Mesenchymal stem cell (in vitro differentiated cells and primary cell): Measurements from ENCODE around the gene BSND.

Experiments
- DNase-seq: peaks from one replicate; pipeline ENCODE4 v3.0.0-alpha.2; 2013
- H2AFZ ChIP-seq: one replicate; pipeline ENCODE4 v1.6.1; 2013; ENCODE audit warnings: low read depth, mild to moderate bottlenecking, control low read depth, inconsistent platforms, low read length, moderate library complexity
- H2AK5ac ChIP-seq: 2 replicates; pipeline ENCODE4 v1.6.1; 2013; ENCODE audit warnings: low read length, moderate library complexity, mild to moderate bottlenecking, inconsistent platforms; ENCODE audit not compliant: severe bottlenecking
- H2BK120ac ChIP-seq: one replicate; pipeline ENCODE4 v1.6.1; 2013; ENCODE audit warnings: low read depth, mild to moderate bottlenecking, inconsistent platforms, low read length, moderate library complexity
- H2BK12ac ChIP-seq, 2 experiments: one replicate each; pipeline ENCODE4 v1.6.1; 2013; ENCODE audit warnings: inconsistent platforms in 2 of 2, low read length in 2 of 2, mild to moderate bottlenecking in 2 of 2, moderate library complexity in 2 of 2, control low read depth in 1 of 2
- H2BK15ac ChIP-seq: one replicate; pipeline ENCODE4 v1.6.1; 2013; ENCODE audit warnings: mild to moderate bottlenecking, low read depth, inconsistent platforms; ENCODE audit not compliant: poor library complexity, severe bottlenecking
- H2BK5ac ChIP-seq: 2 replicates; pipeline ENCODE4 v1.6.1; 2013; ENCODE audit warnings: low read depth, mild to moderate bottlenecking, low read length, control low read depth, inconsistent platforms; ENCODE audit not compliant: poor library complexity, severe bottlenecking
- H3K14ac ChIP-seq, 2 experiments: one replicate each; pipeline ENCODE4 v1.6.1; 2013; ENCODE audit warnings: inconsistent platforms in 2 of 2, low read length in 2 of 2, control low read depth in 1 of 2, mild to moderate bottlenecking in 1 of 2, moderate library complexity in 1 of 2
- H3K18ac ChIP-seq, 2 experiments: one replicate each; pipeline ENCODE4 v1.6.1; 2013; ENCODE audit warnings: inconsistent platforms in 2 of 2, low read length in 2 of 2, control low read depth in 1 of 2, low read depth in 1 of 2, mild to moderate bottlenecking in 1 of 2
- H3K23ac ChIP-seq, 2 experiments: one replicate each; pipeline ENCODE4 v1.6.1; 2013; ENCODE audit warnings: inconsistent platforms in 2 of 2, low read length in 2 of 2, mild to moderate bottlenecking in 2 of 2, moderate library complexity in 2 of 2, control low read depth in 1 of 2
- H3K27ac ChIP-seq: 2 replicates; pipeline ENCODE4 v1.5.1; 2013; ENCODE audit warnings: mild to moderate bottlenecking, moderate library complexity, low read length, control low read depth, inconsistent platforms; ENCODE audit not compliant: poor library complexity, severe bottlenecking
- H3K27me3 ChIP-seq, 2 experiments: 2 replicates each; pipeline versions ENCODE4 v1.6.1 to v1.7.0; 2013; ENCODE audit warnings: low read length in 2 of 2, mild to moderate bottlenecking in 2 of 2, moderate library complexity in 2 of 2, control low read depth in 1 of 2, inconsistent platforms in 1 of 2; ENCODE audit not compliant: control insufficient read depth in 1 of 2, insufficient read depth in 1 of 2
- H3K36me3 ChIP-seq, 2 experiments: 2 replicates each; pipeline versions ENCODE4 v1.6.1 to v1.7.0; 2013; ENCODE audit warnings: low read length in 2 of 2, control low read depth in 1 of 2, inconsistent platforms in 1 of 2, low read depth in 1 of 2, mild to moderate bottlenecking in 1 of 2; ENCODE audit not compliant: insufficient read depth in 2 of 2, control insufficient read depth in 1 of 2
- H3K4ac ChIP-seq, 2 experiments: one replicate each; pipeline ENCODE4 v1.6.1; 2013; ENCODE audit warnings: inconsistent platforms in 2 of 2, low read length in 2 of 2, mild to moderate bottlenecking in 2 of 2, moderate library complexity in 2 of 2, control low read depth in 1 of 2, low read depth in 1 of 2
- H3K4me1 ChIP-seq: 2 replicates; pipeline ENCODE4 v1.6.1; 2013; ENCODE audit warnings: low read depth, low read length, control low read depth; ENCODE audit not compliant: control insufficient read depth, insufficient read depth
- H3K4me2 ChIP-seq: 2 replicates; pipeline ENCODE4 v1.6.1; 2013; ENCODE audit warnings: low read length, mild to moderate bottlenecking, inconsistent platforms; ENCODE audit not compliant: poor library complexity, severe bottlenecking
- H3K4me3 ChIP-seq, 2 experiments: 2 replicates each; pipeline versions ENCODE4 v1.5.1 to v1.7.0; 2013; ENCODE audit warnings: low read length in 2 of 2, mild to moderate bottlenecking in 2 of 2, control low read depth in 1 of 2, low read depth in 1 of 2; ENCODE audit not compliant: insufficient read depth in 1 of 2
- H3K79me1 ChIP-seq: replicated peaks from 2 replicates; pipeline ENCODE4 v1.6.1; 2013; ENCODE audit warnings: mild to moderate bottlenecking, control low read depth, low read length, inconsistent platforms; ENCODE audit not compliant: poor library complexity, severe bottlenecking
- H3K9ac ChIP-seq: 2 replicates; pipeline ENCODE4 v1.7.0; 2013; ENCODE audit warnings: mild to moderate bottlenecking, low read length, moderate library complexity
- H3K9me3 ChIP-seq: 2 replicates; pipeline ENCODE4 v1.7.0; 2013; ENCODE audit warnings: mild to moderate bottlenecking, low read length; ENCODE audit not compliant: control insufficient read depth
- H4K8ac ChIP-seq: one replicate; pipeline ENCODE4 v1.6.1; 2013; ENCODE audit warnings: inconsistent platforms, mild to moderate bottlenecking, low read length, moderate library complexity
- H4K91ac ChIP-seq: one replicate; pipeline ENCODE4 v1.6.1; 2013; ENCODE audit warnings: mild to moderate bottlenecking, low read length, inconsistent platforms
- WGBS: methylation state at CpG from one replicate; pipeline ENCODE4 v1.1.7; 2013; ENCODE audit warnings: mixed read lengths; 5-methylcytosine and 5-hydroxymethylcytosine counted together

BSND gene

GRCh38 chr1:55006931-55007330, 8.2 kb downstream of the BSND start:
- Histone ChIP-seq H2AK5ac (no peak overlapping the region), H2BK5ac (no peak overlapping the region), H3K4ac (no peak overlapping the region), H3K18ac (no peak overlapping the region), H2BK15ac (peak overlapping the region; percentile 8), H3K14ac (no peak overlapping the region), H3K4me3 (no peak overlapping the region), H3K9me3 (no peaks in the 10 kb centered on the region), H3K4me1 (peaks cover 8% of the 10 kb centered on the region), H3K36me3 (no peaks in the 10 kb centered on the region), H2BK120ac (no peak overlapping the region), H3K4me2 (no peak overlapping the region), H3K23ac (no peak overlapping the region), H3K9ac (no peak overlapping the region), H3K27ac (no peak overlapping the region), H4K91ac (no peak overlapping the region), H4K8ac (no peak overlapping the region), H2BK12ac (no peak overlapping the region), H3K27me3 (peaks cover 0 to 10% of the 10 kb centered on the region in 2 experiments), H3K79me1 (no peaks in the 10 kb centered on the region), H2AFZ (no peak overlapping the region)
- DNase-seq = no peak
- WGBS = 96% methylated on average over 12 of the region's 12 CpGs

- no peak overlapping the region for H3K4me2 ChIP-seq
- no peak overlapping the region for H3K18ac ChIP-seq
- peaks cover 8% of the 10 kb centered on the region for H3K4me1 ChIP-seq
- no peak overlapping the region for H4K8ac ChIP-seq
- H2BK5ac ChIP-seq = no peak overlapping the region
- H3K27ac ChIP-seq = peak overlapping the region; percentile 15
- 52% methylated on average over 3 of the region's 3 CpGs for WGBS
- peaks cover 0 to 9% of the 10 kb centered on the region in 2 experiments for H3K27me3 ChIP-seq
- peak; percentile 50 for DNase-seq
- H2BK12ac ChIP-seq = no peak overlapping the region
- H3K4ac ChIP-seq = no peak overlapping the region
- no peak overlapping the region for H3K23ac ChIP-seq
- H2BK15ac ChIP-seq = no peak overlapping the region
- no peak overlapping the region for H2BK120ac ChIP-seq
- no peak overlapping the region for H3K4me3 ChIP-seq
- no peaks in the 10 kb centered on the region for H3K36me3 ChIP-seq
- no peak overlapping the region for H2AFZ ChIP-seq
- H4K91ac ChIP-seq = no peak overlapping the region
- H3K9me3 ChIP-seq = no peaks in the 10 kb centered on the region
- H3K79me1 ChIP-seq = no peaks in the 10 kb centered on the region
- no peak overlapping the region for H2AK5ac ChIP-seq
- no peak overlapping the region for H3K9ac ChIP-seq
- no peak overlapping the region for H3K14ac ChIP-seq
These were observed 8.9 kb downstream of the BSND start for GRCh38 chr1:55007625-55008024.

- Histone ChIP-seq H2AK5ac (no peak overlapping the region), H3K79me1 (no peaks in the 10 kb centered on the region), H4K8ac (no peak overlapping the region), H4K91ac (no peak overlapping the region), H3K9me3 (no peaks in the 10 kb centered on the region), H2BK120ac (no peak overlapping the region), H3K4me2 (no peak overlapping the region), H2BK15ac (no peak overlapping the region), H3K36me3 (no peaks in the 10 kb centered on the region), H3K27ac (no peak overlapping the region), H3K23ac (no peak overlapping the region), H2BK5ac (no peak overlapping the region), H2BK12ac (no peak overlapping the region), H3K4me1 (peaks cover 13% of the 10 kb centered on the region), H3K4ac (no peak overlapping the region), H3K14ac (no peak overlapping the region), H3K4me3 (no peak overlapping the region), H2AFZ (no peak overlapping the region), H3K27me3 (peaks cover 0 to 32% of the 10 kb centered on the region in 2 experiments), H3K9ac (no peak overlapping the region), H3K18ac (no peak overlapping the region)
- WGBS = 86% methylated on average over 9 of the region's 9 CpGs
- no peak for DNase-seq
These were observed 11.6 kb downstream of the BSND start for GRCh38 chr1:55010194-55010886.

GRCh38 chr1:55010887-55011217, 12.1 kb downstream of the BSND start:
- 63% methylated on average over 7 of the region's 7 CpGs for WGBS
- no peaks in the 10 kb centered on the region for H3K36me3 ChIP-seq
- H4K91ac ChIP-seq = no peak overlapping the region
- H4K8ac ChIP-seq = no peak overlapping the region
- no peak overlapping the region for H2BK15ac ChIP-seq
- no peak overlapping the region for H2AFZ ChIP-seq
- no peak overlapping the region for H3K4me3 ChIP-seq
- H3K27ac ChIP-seq = no peak overlapping the region
- H3K4ac ChIP-seq = no peak overlapping the region
- H3K14ac ChIP-seq = no peak overlapping the region
- H3K4me1 ChIP-seq = peaks cover 18% of the 10 kb centered on the region
- H2BK12ac ChIP-seq = no peak overlapping the region
- H3K27me3 ChIP-seq = peaks cover 0 to 38% of the 10 kb centered on the region in 2 experiments
- H3K18ac ChIP-seq = no peak overlapping the region
- no peak overlapping the region for H2AK5ac ChIP-seq
- no peak overlapping the region for H3K9ac ChIP-seq
- no peaks in the 10 kb centered on the region for H3K79me1 ChIP-seq
- no peaks in the 10 kb centered on the region for H3K9me3 ChIP-seq
- no peak overlapping the region for H2BK120ac ChIP-seq
- no peak overlapping the region for H3K23ac ChIP-seq
- H2BK5ac ChIP-seq = no peak overlapping the region
- no peak overlapping the region for H3K4me2 ChIP-seq
- DNase-seq = no peak
